MM.1S (cell line): ENCODE results near the gene GNA14.

Source experiments
- CTCF ChIP-seq: fragments of 300-600 bp; sonication (generic); IDR thresholded peaks from 2 replicates; pipeline ENCODE4 v1.5.1; 2016; ENCODE audit warnings: antibody characterized with exemption, low read length, mixed read lengths
- EZH2 ChIP-seq: fragments of 300-600 bp; sonication (generic); optimal IDR thresholded peaks from 2 replicates; pipeline ENCODE3; 2017; ENCODE audit warnings: low read depth, mild to moderate bottlenecking, antibody characterized with exemption, low read length, mixed read lengths

DNA sequence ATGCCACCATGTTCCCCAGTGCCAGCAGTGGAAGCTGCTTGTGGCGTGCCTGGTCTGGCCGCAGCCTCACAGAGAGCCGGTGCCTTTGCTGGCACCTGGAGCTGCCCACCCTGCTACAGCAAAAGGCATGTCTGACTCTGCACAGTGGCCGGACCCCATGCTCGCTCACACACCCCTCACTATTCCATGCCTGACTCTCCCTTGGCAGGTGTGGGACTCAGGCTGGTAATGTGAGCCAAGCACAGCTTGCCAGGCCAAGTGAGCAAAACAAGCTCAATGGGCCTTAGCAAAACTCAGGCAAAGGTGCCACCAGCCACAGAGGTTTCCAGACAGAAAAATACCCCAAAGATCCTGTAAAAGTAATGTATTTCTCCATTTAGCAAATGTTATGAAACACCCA, 15.5 kb downstream of the GNA14 start:
- TF ChIP-seq CTCF (no peak), EZH2 (no peak)
